ENCODE results near the gene FBXO4.

The FBXO4 gene

GRCh38 chr5:41967401-41967800 is 42.3 kb downstream of the FBXO4 start:
- Histone ChIP-seq H3K9ac (ENCODE audit: low read depth, low read length) (no peak overlapping the region), H3K27ac (ENCODE audit: low read length) (no peak overlapping the region), H3K4me1 (ENCODE audit: insufficient read depth, low read length) (no peaks in the 10 kb centered on the region), H3K4me3 (ENCODE audit: low read depth in 1 of 2, low read length in 2 of 2) (no peak overlapping the region), H2AFZ (ENCODE audit: low read depth, low read length) (no peak overlapping the region), H3K9me3 (ENCODE audit: insufficient read depth, low read length, severe bottlenecking) (no peaks in the 10 kb centered on the region), H4K20me1 (ENCODE audit: insufficient read depth, low read length) (no peaks in the 10 kb centered on the region), H3K27me3 (ENCODE audit: insufficient read depth, low read length, poor library complexity) (no peaks in the 10 kb centered on the region), H3K79me2 (ENCODE audit: insufficient read depth, low read length) (no peaks in the 10 kb centered on the region), H3K4me2 (ENCODE audit: insufficient read depth, low read length) (no peak overlapping the region), H3K36me3 (ENCODE audit: insufficient read depth, low read length) (no peaks in the 10 kb centered on the region)
- ATAC-seq (ENCODE audit: insufficient read depth, low read depth), result no peak
- no peak for TF ChIP-seq EZH2 (IDR thresholded peaks at IDR 0.05; ENCODE audit: borderline replicate concordance, low read depth, low read length, severe bottlenecking)
- no peak for TF ChIP-seq CTCF (IDR thresholded peaks at IDR 0.05; ENCODE audit: borderline replicate concordance, extremely low read depth, low read length, poor library complexity, severe bottlenecking)
- DNase-seq, result no peak

GRCh38 chr5:41968153-41968723 is 43.2 kb downstream of the FBXO4 start:
- H3K27ac ChIP-seq (ENCODE audit: low read length), result no peak overlapping the region
- no peaks in the 10 kb centered on the region for H3K4me1 ChIP-seq (ENCODE audit: insufficient read depth, low read length)
- DNase-seq, result no peak
- H3K9ac ChIP-seq (ENCODE audit: low read depth, low read length), result no peak overlapping the region
- H4K20me1 ChIP-seq (ENCODE audit: insufficient read depth, low read length), result no peaks in the 10 kb centered on the region
- H3K4me2 ChIP-seq (ENCODE audit: insufficient read depth, low read length), result no peak overlapping the region
- no peak overlapping the region for H3K4me3 ChIP-seq (ENCODE audit: low read depth in 1 of 2, low read length in 2 of 2)
- H3K36me3 ChIP-seq (ENCODE audit: insufficient read depth, low read length), result no peaks in the 10 kb centered on the region
- TF ChIP-seq CTCF (IDR thresholded peaks at IDR 0.05; ENCODE audit: borderline replicate concordance, extremely low read depth, low read length, poor library complexity, severe bottlenecking) (peak; percentile 12), EZH2 (IDR thresholded peaks at IDR 0.05; ENCODE audit: borderline replicate concordance, low read depth, low read length, severe bottlenecking) (no peak)
- H3K9me3 ChIP-seq (ENCODE audit: insufficient read depth, low read length, severe bottlenecking), result no peaks in the 10 kb centered on the region
- no peak overlapping the region for H2AFZ ChIP-seq (ENCODE audit: low read depth, low read length)
- H3K79me2 ChIP-seq (ENCODE audit: insufficient read depth, low read length), result no peaks in the 10 kb centered on the region
- no peaks in the 10 kb centered on the region for H3K27me3 ChIP-seq (ENCODE audit: insufficient read depth, low read length, poor library complexity)
- no peak for ATAC-seq (ENCODE audit: insufficient read depth, low read depth)

- Histone ChIP-seq H4K20me1 (ENCODE audit: insufficient read depth, low read length) (no peaks in the 10 kb centered on the region), H3K4me1 (ENCODE audit: insufficient read depth, low read length) (no peaks in the 10 kb centered on the region), H3K4me2 (ENCODE audit: insufficient read depth, low read length) (no peak overlapping the region), H3K27me3 (ENCODE audit: insufficient read depth, low read length, poor library complexity) (no peaks in the 10 kb centered on the region), H3K36me3 (ENCODE audit: insufficient read depth, low read length) (no peaks in the 10 kb centered on the region), H3K79me2 (ENCODE audit: insufficient read depth, low read length) (no peaks in the 10 kb centered on the region), H3K4me3 (ENCODE audit: low read depth in 1 of 2, low read length in 2 of 2) (no peak overlapping the region), H3K9me3 (ENCODE audit: insufficient read depth, low read length, severe bottlenecking) (no peaks in the 10 kb centered on the region), H3K27ac (ENCODE audit: low read length) (no peak overlapping the region), H3K9ac (ENCODE audit: low read depth, low read length) (no peak overlapping the region), H2AFZ (ENCODE audit: low read depth, low read length) (no peak overlapping the region)
- TF ChIP-seq EZH2 (IDR thresholded peaks at IDR 0.05; ENCODE audit: borderline replicate concordance, low read depth, low read length, severe bottlenecking) (no peak), CTCF (IDR thresholded peaks at IDR 0.05; ENCODE audit: borderline replicate concordance, extremely low read depth, low read length, poor library complexity, severe bottlenecking) (no peak)
- no peak for DNase-seq
- ATAC-seq (ENCODE audit: insufficient read depth, low read depth), result no peak
Observed at GRCh38 chr5:41973087-41973486, 48.0 kb downstream of the FBXO4 start.

- Histone ChIP-seq H3K36me3 (ENCODE audit: insufficient read depth, low read length) (no peaks in the 10 kb centered on the region), H3K9ac (ENCODE audit: low read depth, low read length) (no peak overlapping the region), H3K27me3 (ENCODE audit: insufficient read depth, low read length, poor library complexity) (no peaks in the 10 kb centered on the region), H3K79me2 (ENCODE audit: insufficient read depth, low read length) (no peaks in the 10 kb centered on the region), H3K4me1 (ENCODE audit: insufficient read depth, low read length) (no peaks in the 10 kb centered on the region), H3K27ac (ENCODE audit: low read length) (no peak overlapping the region), H4K20me1 (ENCODE audit: insufficient read depth, low read length) (no peaks in the 10 kb centered on the region), H3K4me3 (ENCODE audit: low read depth in 1 of 2, low read length in 2 of 2) (no peak overlapping the region), H3K4me2 (ENCODE audit: insufficient read depth, low read length) (no peak overlapping the region), H2AFZ (ENCODE audit: low read depth, low read length) (no peak overlapping the region), H3K9me3 (ENCODE audit: insufficient read depth, low read length, severe bottlenecking) (no peaks in the 10 kb centered on the region)
- TF ChIP-seq EZH2 (IDR thresholded peaks at IDR 0.05; ENCODE audit: borderline replicate concordance, low read depth, low read length, severe bottlenecking), result no peak
- no peak for TF ChIP-seq CTCF (IDR thresholded peaks at IDR 0.05; ENCODE audit: borderline replicate concordance, extremely low read depth, low read length, poor library complexity, severe bottlenecking)
- no peak for DNase-seq
- ATAC-seq (ENCODE audit: insufficient read depth, low read depth), result no peak
Observed at GRCh38 chr5:41973887-41974286, 48.8 kb downstream of the FBXO4 start.
